ENCODE measurements around the gene OLFML2A.
A peak's percentile ranks its signal among the peaks of the same experiment; 100 is the strongest.

DNA sequence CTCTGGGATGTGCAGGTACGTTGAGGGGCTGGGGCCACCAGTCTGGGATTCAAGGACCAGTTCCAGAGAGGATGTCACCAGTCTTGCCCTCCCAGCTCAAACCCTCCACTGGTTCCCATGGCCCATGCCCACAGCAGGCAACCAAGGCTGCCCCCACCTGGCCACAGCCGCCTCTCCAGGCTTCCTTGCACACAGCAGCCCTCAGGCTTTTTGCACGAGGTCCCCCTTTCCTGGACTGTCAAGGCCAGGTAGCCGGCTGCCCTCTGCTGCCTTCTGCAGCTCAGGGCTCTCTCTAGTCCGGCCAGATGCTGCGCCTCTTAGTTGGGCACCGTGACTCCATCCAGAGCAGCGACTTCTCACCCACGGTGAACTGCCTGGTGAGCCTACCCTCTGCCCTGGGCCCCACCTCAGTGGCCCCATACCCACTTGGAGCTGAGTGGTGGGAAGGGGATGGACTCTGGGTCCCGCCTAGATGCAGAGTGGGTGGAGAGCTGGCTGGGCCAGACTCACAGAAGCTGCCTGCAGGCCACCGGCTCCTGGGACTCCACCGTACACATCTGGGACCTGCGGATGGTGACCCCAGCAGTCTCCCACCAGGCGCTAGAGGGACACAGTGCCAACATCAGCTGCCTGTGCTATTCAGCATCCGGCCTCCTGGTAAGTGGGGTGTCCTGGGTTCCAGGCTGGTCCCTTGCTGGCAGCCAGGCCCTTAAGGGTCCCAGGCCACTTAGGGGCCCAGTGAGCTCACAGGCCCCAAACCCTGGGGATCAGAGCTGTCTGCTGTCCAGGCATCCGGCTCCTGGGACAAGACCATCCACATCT lies 79.2 kb downstream of the OLFML2A start:
- TF ChIP-seq, protein P1, sequence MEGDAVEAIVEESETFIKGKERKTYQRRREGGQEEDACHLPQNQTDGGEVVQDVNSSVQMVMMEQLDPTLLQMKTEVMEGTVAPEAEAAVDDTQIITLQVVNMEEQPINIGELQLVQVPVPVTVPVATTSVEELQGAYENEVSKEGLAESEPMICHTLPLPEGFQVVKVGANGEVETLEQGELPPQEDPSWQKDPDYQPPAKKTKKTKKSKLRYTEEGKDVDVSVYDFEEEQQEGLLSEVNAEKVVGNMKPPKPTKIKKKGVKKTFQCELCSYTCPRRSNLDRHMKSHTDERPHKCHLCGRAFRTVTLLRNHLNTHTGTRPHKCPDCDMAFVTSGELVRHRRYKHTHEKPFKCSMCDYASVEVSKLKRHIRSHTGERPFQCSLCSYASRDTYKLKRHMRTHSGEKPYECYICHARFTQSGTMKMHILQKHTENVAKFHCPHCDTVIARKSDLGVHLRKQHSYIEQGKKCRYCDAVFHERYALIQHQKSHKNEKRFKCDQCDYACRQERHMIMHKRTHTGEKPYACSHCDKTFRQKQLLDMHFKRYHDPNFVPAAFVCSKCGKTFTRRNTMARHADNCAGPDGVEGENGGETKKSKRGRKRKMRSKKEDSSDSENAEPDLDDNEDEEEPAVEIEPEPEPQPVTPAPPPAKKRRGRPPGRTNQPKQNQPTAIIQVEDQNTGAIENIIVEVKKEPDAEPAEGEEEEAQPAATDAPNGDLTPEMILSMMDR (IDR thresholded peaks at IDR 0.05; ENCODE audit: low read length) = peak; percentile 47
- TF ChIP-seq EZH2 (IDR thresholded peaks at IDR 0.05; ENCODE audit: borderline replicate concordance, low read length) = no peak

Data from OCI-LY1 (cell line).